ENCODE results near the gene VPS33A. TPM values are rescaled to one million over a fixed set of nuclear protein-coding genes. Genes with fewer than 3 reads are reported as not detected.

The VPS33A gene
- total and polyA plus RNA-seq, 4 donors = 8.9 to 14.5 (median 11.7) TPM

GRCh38 chr12:122244565-122245371 lies 21.5 kb downstream of the VPS33A start:
- H3K27ac ChIP-seq (ENCODE audit: low read depth in 1 of 2, low read length in 2 of 2) = no peak overlapping the region
- DNase-seq = no peak
- H3K4me1 ChIP-seq (ENCODE audit: control insufficient read depth in 1 of 2, insufficient read depth in 2 of 2, low read length in 2 of 2) = no peaks in the 10 kb centered on the region
- ATAC-seq (ENCODE audit: low FRiP score) = no peak
- no peaks in the 10 kb centered on the region for H3K9me3 ChIP-seq (ENCODE audit: control insufficient read depth, low read length)
- intact Hi-C loops (cut with DNase I) = no loop called here
- H3K4me3 ChIP-seq (ENCODE audit: low read length in 2 of 2) = no peak overlapping the region
- 86 to 87% methylated on average over 11 of the region's 11 CpGs for WGBS, 2 donors
- no peaks in the 10 kb centered on the region for H3K27me3 ChIP-seq (ENCODE audit: control insufficient read depth in 1 of 2, insufficient read depth in 2 of 2, low read length in 1 of 2)
- H3K36me3 ChIP-seq (ENCODE audit: control insufficient read depth in 1 of 2, insufficient read depth in 2 of 2, low read length in 1 of 2) = peaks cover 0 to 4% of the 10 kb centered on the region in 2 donors

DNA sequence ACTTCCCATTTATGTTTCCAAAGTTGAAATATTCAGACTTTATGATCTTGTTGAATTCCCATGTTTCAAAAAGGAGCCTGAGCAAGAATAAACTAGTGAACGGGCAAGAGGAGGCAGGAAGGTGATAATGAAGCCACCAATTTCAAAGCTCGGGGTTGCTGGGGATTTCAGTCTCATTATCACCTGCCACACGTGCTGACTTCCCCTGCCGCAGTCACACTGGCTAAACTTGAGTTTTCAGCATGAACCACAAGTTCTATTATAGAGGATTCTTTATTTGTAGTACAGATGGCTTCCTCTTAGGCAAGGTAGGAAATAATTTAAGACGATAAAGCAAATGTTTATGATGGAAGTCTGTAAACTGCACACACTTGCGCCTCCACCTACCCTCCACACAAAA lies 22.3 kb downstream of the VPS33A start:
- H3K36me3 ChIP-seq (ENCODE audit: control insufficient read depth in 1 of 2, insufficient read depth in 2 of 2, low read length in 1 of 2) = peaks cover 0 to 4% of the 10 kb centered on the region in 2 donors

GRCh38 chr12:122238861-122239260 lies 27.4 kb downstream of the VPS33A start:
- ATAC-seq (ENCODE audit: low FRiP score) = no peak
- Histone ChIP-seq H3K27ac (ENCODE audit: low read depth in 1 of 2, low read length in 2 of 2) (no peak overlapping the region), H3K36me3 (ENCODE audit: control insufficient read depth in 1 of 2, insufficient read depth in 2 of 2, low read length in 1 of 2) (no peaks in the 10 kb centered on the region)

More for the DNA sequence above, 22.3 kb downstream of the VPS33A start:
- intact Hi-C loops (cut with DNase I) = no loop called here
- no peak for DNase-seq
- no peaks in the 10 kb centered on the region for H3K27me3 ChIP-seq (ENCODE audit: control insufficient read depth in 1 of 2, insufficient read depth in 2 of 2, low read length in 1 of 2)
- H3K4me1 ChIP-seq (ENCODE audit: control insufficient read depth in 1 of 2, insufficient read depth in 2 of 2, low read length in 2 of 2) = no peaks in the 10 kb centered on the region
- 90 to 91% methylated on average over 6 of the region's 6 CpGs for WGBS, 2 donors
- H3K27ac ChIP-seq (ENCODE audit: low read depth in 1 of 2, low read length in 2 of 2) = no peak overlapping the region
- no peaks in the 10 kb centered on the region for H3K9me3 ChIP-seq (ENCODE audit: control insufficient read depth, low read length)
- ATAC-seq (ENCODE audit: low FRiP score) = no peak
- H3K4me3 ChIP-seq (ENCODE audit: low read length in 2 of 2) = no peak overlapping the region

GRCh38 chr12:122235741-122236140 lies 30.6 kb downstream of the VPS33A start:
- H3K4me3 ChIP-seq (ENCODE audit: low read length in 2 of 2) = no peak overlapping the region
- WGBS, 2 donors = 83 to 85% methylated on average over 7 of the region's 7 CpGs
- H3K9me3 ChIP-seq (ENCODE audit: control insufficient read depth, low read length) = no peaks in the 10 kb centered on the region
- no peaks in the 10 kb centered on the region for H3K4me1 ChIP-seq (ENCODE audit: control insufficient read depth in 1 of 2, insufficient read depth in 2 of 2, low read length in 2 of 2)
- no peak for ATAC-seq (ENCODE audit: low FRiP score)
- H3K27ac ChIP-seq (ENCODE audit: low read depth in 1 of 2, low read length in 2 of 2) = no peak overlapping the region
- intact Hi-C loops (cut with DNase I) = no loop called here
- H3K36me3 ChIP-seq (ENCODE audit: control insufficient read depth in 1 of 2, insufficient read depth in 2 of 2, low read length in 1 of 2) = peaks cover 3 to 8% of the 10 kb centered on the region in 2 donors
- DNase-seq = no peak
- no peaks in the 10 kb centered on the region for H3K27me3 ChIP-seq (ENCODE audit: control insufficient read depth in 1 of 2, insufficient read depth in 2 of 2, low read length in 1 of 2)

More at GRCh38 chr12:122238861-122239260, 27.4 kb downstream of the VPS33A start:
- intact Hi-C loops (cut with DNase I) = no loop called here
- Histone ChIP-seq H3K27me3 (ENCODE audit: control insufficient read depth in 1 of 2, insufficient read depth in 2 of 2, low read length in 1 of 2) (no peaks in the 10 kb centered on the region), H3K4me1 (ENCODE audit: control insufficient read depth in 1 of 2, insufficient read depth in 2 of 2, low read length in 2 of 2) (no peaks in the 10 kb centered on the region), H3K9me3 (ENCODE audit: control insufficient read depth, low read length) (no peaks in the 10 kb centered on the region), H3K4me3 (ENCODE audit: low read length in 2 of 2) (no peak overlapping the region)
- DNase-seq = no peak
- 88 to 92% methylated on average over 5 of the region's 5 CpGs for WGBS, 2 donors

- DNase-seq (no peak), ATAC-seq (ENCODE audit: low FRiP score) (no peak)
- no peak overlapping the region for H3K27ac ChIP-seq (ENCODE audit: low read depth in 1 of 2, low read length in 2 of 2)
- H3K4me1 ChIP-seq (ENCODE audit: control insufficient read depth in 1 of 2, insufficient read depth in 2 of 2, low read length in 2 of 2) = no peaks in the 10 kb centered on the region
- no peak overlapping the region for H3K4me3 ChIP-seq (ENCODE audit: low read length in 2 of 2)
- no peaks in the 10 kb centered on the region for H3K9me3 ChIP-seq (ENCODE audit: control insufficient read depth, low read length)
- 92 to 93% methylated on average over 10 of the region's 10 CpGs for WGBS, 2 donors
- H3K27me3 ChIP-seq (ENCODE audit: control insufficient read depth in 1 of 2, insufficient read depth in 2 of 2, low read length in 1 of 2) = no peaks in the 10 kb centered on the region
- peaks cover 3 to 9% of the 10 kb centered on the region in 2 donors for H3K36me3 ChIP-seq (ENCODE audit: control insufficient read depth in 1 of 2, insufficient read depth in 2 of 2, low read length in 1 of 2)
- intact Hi-C loops (cut with DNase I) = no loop called here
Observed at GRCh38 chr12:122232691-122233090, 33.6 kb downstream of the VPS33A start.

GRCh38 chr12:122230798-122231197 lies 35.5 kb downstream of the VPS33A start:
- peaks cover 3 to 9% of the 10 kb centered on the region in 2 donors for H3K36me3 ChIP-seq (ENCODE audit: control insufficient read depth in 1 of 2, insufficient read depth in 2 of 2, low read length in 1 of 2)
- 60 to 71% methylated on average over 6 of the region's 6 CpGs for WGBS, 2 donors
- no peak for ATAC-seq (ENCODE audit: low FRiP score)
- intact Hi-C loops (cut with DNase I) = no loop called here
- no peak overlapping the region for H3K4me3 ChIP-seq (ENCODE audit: low read length in 2 of 2)
- no peaks in the 10 kb centered on the region for H3K9me3 ChIP-seq (ENCODE audit: control insufficient read depth, low read length)
- H3K27me3 ChIP-seq (ENCODE audit: control insufficient read depth in 1 of 2, insufficient read depth in 2 of 2, low read length in 1 of 2) = no peaks in the 10 kb centered on the region
- H3K4me1 ChIP-seq (ENCODE audit: control insufficient read depth in 1 of 2, insufficient read depth in 2 of 2, low read length in 2 of 2) = no peaks in the 10 kb centered on the region
- no peak overlapping the region for H3K27ac ChIP-seq (ENCODE audit: low read depth in 1 of 2, low read length in 2 of 2)
- DNase-seq = no peak

DNA sequence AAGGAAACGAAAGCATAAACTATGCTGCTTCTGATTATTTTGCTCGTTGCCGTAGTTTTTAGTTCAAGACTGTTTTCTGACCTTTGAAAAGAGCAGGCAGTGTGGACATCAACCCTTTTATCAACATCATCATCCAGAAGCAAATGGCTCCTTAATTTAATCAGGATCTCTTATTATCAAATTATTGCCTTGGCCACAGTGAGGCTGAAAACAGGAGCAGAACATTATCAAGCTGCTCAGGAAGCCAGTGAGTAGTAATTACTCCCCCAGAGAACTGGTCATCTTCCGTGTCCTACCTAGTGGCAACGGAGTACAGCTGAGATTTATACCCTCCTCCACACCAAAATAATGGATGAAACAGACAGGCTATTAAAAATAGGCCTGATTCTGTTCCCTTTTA lies 38.2 kb downstream of the VPS33A start:
- Histone ChIP-seq H3K4me3 (ENCODE audit: low read length in 2 of 2) (no peak overlapping the region), H3K27ac (ENCODE audit: low read depth in 1 of 2, low read length in 2 of 2) (no peak overlapping the region), H3K9me3 (ENCODE audit: control insufficient read depth, low read length) (no peaks in the 10 kb centered on the region), H3K36me3 (ENCODE audit: control insufficient read depth in 1 of 2, insufficient read depth in 2 of 2, low read length in 1 of 2) (peaks cover 3 to 9% of the 10 kb centered on the region in 2 donors), H3K27me3 (ENCODE audit: control insufficient read depth in 1 of 2, insufficient read depth in 2 of 2, low read length in 1 of 2) (no peaks in the 10 kb centered on the region), H3K4me1 (ENCODE audit: control insufficient read depth in 1 of 2, insufficient read depth in 2 of 2, low read length in 2 of 2) (no peaks in the 10 kb centered on the region)
- ATAC-seq (ENCODE audit: low FRiP score) = no peak
- no peak for DNase-seq
- intact Hi-C loops (cut with DNase I) = no loop called here
- 93 to 95% methylated on average over 5 of the region's 5 CpGs for WGBS, 2 donors

- peaks cover 3 to 9% of the 10 kb centered on the region in 2 donors for H3K36me3 ChIP-seq (ENCODE audit: control insufficient read depth in 1 of 2, insufficient read depth in 2 of 2, low read length in 1 of 2)
- H3K27ac ChIP-seq (ENCODE audit: low read depth in 1 of 2, low read length in 2 of 2) = no peak overlapping the region
- intact Hi-C loops (cut with DNase I) = no loop called here
- H3K27me3 ChIP-seq (ENCODE audit: control insufficient read depth in 1 of 2, insufficient read depth in 2 of 2, low read length in 1 of 2) = no peaks in the 10 kb centered on the region
- no peaks in the 10 kb centered on the region for H3K4me1 ChIP-seq (ENCODE audit: control insufficient read depth in 1 of 2, insufficient read depth in 2 of 2, low read length in 2 of 2)
- 92 to 93% methylated on average over 17 of the region's 17 CpGs for WGBS, 2 donors
- H3K9me3 ChIP-seq (ENCODE audit: control insufficient read depth, low read length) = no peaks in the 10 kb centered on the region
- no peak for ATAC-seq (ENCODE audit: low FRiP score)
- no peak for DNase-seq
- H3K4me3 ChIP-seq (ENCODE audit: low read length in 2 of 2) = no peak overlapping the region
Observed at GRCh38 chr12:122227341-122227740, 39.0 kb downstream of the VPS33A start.
